Nephron progenitor cell (in vitro differentiated cells): Measurements from ENCODE around the gene DNAH7.
A peak's percentile ranks its signal among the peaks of the same experiment; 100 is the strongest.

ENCODE experiments used
- DNase-seq: peaks from one replicate; pipeline ENCODE4 v3.0.0; 2021
- H3K27ac Mint-ChIP-seq: 2 replicates; pipeline ENCODE4 v1.8.0; 2021; ENCODE audit warnings: mild to moderate bottlenecking, moderate library complexity, mixed read lengths
- H3K27me3 Mint-ChIP-seq: 2 replicates; pipeline ENCODE4 v1.8.0; 2021; ENCODE audit warnings: mild to moderate bottlenecking, low read depth, mixed read lengths; ENCODE audit not compliant: poor library complexity
- H3K36me3 Mint-ChIP-seq: 2 replicates; pipeline ENCODE4 v1.8.0; 2021; ENCODE audit warnings: low read depth, mixed read lengths
- H3K4me1 Mint-ChIP-seq: 2 replicates; pipeline ENCODE4 v1.8.0; 2021; ENCODE audit warnings: mixed read lengths
- H3K4me3 Mint-ChIP-seq: 2 replicates; pipeline ENCODE4 v1.8.0; 2021; ENCODE audit warnings: mild to moderate bottlenecking, moderate library complexity, mixed read lengths
- H3K9me3 Mint-ChIP-seq: 2 replicates; pipeline ENCODE4 v1.8.0; 2021; ENCODE audit warnings: mild to moderate bottlenecking, moderate library complexity, mixed read lengths
- TF ChIP-seq, protein P1 (sequence below): fragments of 200-600 bp; sonication (generic); IDR thresholded peaks from 2 replicates; pipeline ENCODE4 v1.5.0; 2021; ENCODE audit warnings: antibody characterized with exemption

DNAH7 gene

DNA sequence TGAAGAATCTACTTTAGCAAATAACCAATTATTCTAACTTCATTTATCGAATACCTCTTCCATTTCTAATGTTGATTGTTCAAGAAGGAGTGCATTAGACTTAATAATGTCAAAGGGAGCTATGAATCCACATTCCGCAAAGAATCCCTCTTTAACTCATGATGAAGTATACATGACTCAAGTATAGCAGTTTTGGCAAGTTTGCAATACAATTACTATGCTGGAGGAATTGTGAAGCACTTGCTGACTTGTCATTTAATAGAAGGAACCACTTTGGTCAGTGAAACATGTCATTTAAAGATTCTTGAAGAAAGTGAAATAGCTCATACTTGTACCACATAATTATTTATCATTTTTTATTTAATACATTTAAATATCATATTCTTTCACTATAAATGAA, 286.5 kb downstream of the DNAH7 start:
- H3K36me3 Mint-ChIP-seq, result no peaks in the 10 kb centered on the region
- H3K4me1 Mint-ChIP-seq, result no peaks in the 10 kb centered on the region
- no peak for DNase-seq
- H3K9me3 Mint-ChIP-seq, result no peaks in the 10 kb centered on the region
- no peaks in the 10 kb centered on the region for H3K27me3 Mint-ChIP-seq
- no peak overlapping the region for H3K27ac Mint-ChIP-seq
- TF ChIP-seq, protein P1, sequence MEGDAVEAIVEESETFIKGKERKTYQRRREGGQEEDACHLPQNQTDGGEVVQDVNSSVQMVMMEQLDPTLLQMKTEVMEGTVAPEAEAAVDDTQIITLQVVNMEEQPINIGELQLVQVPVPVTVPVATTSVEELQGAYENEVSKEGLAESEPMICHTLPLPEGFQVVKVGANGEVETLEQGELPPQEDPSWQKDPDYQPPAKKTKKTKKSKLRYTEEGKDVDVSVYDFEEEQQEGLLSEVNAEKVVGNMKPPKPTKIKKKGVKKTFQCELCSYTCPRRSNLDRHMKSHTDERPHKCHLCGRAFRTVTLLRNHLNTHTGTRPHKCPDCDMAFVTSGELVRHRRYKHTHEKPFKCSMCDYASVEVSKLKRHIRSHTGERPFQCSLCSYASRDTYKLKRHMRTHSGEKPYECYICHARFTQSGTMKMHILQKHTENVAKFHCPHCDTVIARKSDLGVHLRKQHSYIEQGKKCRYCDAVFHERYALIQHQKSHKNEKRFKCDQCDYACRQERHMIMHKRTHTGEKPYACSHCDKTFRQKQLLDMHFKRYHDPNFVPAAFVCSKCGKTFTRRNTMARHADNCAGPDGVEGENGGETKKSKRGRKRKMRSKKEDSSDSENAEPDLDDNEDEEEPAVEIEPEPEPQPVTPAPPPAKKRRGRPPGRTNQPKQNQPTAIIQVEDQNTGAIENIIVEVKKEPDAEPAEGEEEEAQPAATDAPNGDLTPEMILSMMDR, result no peak
- H3K4me3 Mint-ChIP-seq, result no peak overlapping the region

DNA sequence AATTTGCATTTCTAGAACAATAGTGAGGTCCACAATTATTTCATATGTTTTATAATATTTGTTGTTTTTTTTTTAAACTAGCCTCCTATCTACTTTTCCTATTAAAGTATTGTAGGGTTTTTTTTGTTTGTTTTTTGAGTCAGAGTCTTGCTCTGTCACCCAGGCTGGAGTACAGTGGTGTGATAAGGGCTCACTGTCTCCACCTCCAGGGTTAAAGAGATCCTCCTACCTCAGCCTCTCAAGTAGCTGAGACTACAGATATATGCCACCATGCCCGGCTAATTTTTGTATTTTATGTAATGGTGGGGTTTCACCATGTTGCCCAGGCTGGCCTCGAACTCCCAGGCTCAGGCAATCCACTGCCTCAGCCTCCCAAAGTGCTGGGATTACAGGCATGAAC, 289.1 kb downstream of the DNAH7 start:
- TF ChIP-seq, protein P1, result no peak
- Mint-ChIP-seq H3K9me3 (no peaks in the 10 kb centered on the region), H3K4me1 (no peaks in the 10 kb centered on the region), H3K36me3 (no peaks in the 10 kb centered on the region), H3K27ac (no peak overlapping the region), H3K27me3 (no peaks in the 10 kb centered on the region), H3K4me3 (no peak overlapping the region)
- no peak for DNase-seq

DNA sequence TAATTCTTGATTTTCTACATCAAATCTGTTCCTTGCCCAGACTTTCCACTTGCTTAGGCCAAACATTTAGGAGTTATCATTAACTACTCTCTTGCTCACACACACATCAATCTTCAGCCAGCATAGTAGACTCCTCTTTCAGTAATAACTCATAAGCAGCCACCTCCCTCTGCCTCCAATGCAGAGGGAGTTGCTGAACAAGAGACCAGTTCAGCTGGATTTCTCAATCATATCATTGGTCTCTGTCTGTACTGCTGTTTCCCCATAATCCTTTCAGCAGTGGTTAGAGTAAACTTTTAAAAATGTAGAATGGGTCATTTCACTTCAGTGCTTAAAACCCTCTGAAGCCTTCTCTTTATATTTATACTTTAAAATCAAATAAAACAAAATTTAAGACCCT, 298.7 kb downstream of the DNAH7 start:
- peaks cover 4% of the 10 kb centered on the region for H3K36me3 Mint-ChIP-seq

DNA sequence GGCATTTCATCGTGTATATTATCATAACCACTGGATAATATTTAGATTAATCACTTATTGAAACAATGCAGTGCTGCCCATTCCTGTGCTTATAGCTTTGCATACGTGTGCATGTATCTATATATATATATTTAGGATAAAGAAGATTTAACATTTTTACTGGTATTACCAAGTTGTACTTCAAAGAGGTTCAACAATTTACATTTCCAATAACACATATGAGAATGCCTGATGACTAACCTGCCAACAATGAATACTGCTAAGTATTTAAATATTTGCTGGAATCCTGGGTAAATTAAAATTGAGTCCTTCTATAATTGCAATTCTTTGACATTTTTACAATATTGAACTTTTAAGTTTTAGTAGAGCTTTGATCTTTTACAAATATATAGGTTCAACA, 300.2 kb downstream of the DNAH7 start:
- TF ChIP-seq, protein P1, result no peak
- no peak for DNase-seq
- Mint-ChIP-seq H3K4me3 (no peak overlapping the region), H3K4me1 (no peaks in the 10 kb centered on the region), H3K36me3 (peaks cover 15% of the 10 kb centered on the region), H3K9me3 (peaks cover 28% of the 10 kb centered on the region), H3K27me3 (no peaks in the 10 kb centered on the region), H3K27ac (no peak overlapping the region)

More for the DNA sequence above, 298.7 kb downstream of the DNAH7 start:
- Mint-ChIP-seq H3K27me3 (no peaks in the 10 kb centered on the region), H3K4me1 (no peaks in the 10 kb centered on the region), H3K27ac (peak overlapping the region; percentile 73), H3K9me3 (peaks cover 14% of the 10 kb centered on the region), H3K4me3 (no peak overlapping the region)
- TF ChIP-seq, protein P1, result no peak
- DNase-seq, result no peak

DNA sequence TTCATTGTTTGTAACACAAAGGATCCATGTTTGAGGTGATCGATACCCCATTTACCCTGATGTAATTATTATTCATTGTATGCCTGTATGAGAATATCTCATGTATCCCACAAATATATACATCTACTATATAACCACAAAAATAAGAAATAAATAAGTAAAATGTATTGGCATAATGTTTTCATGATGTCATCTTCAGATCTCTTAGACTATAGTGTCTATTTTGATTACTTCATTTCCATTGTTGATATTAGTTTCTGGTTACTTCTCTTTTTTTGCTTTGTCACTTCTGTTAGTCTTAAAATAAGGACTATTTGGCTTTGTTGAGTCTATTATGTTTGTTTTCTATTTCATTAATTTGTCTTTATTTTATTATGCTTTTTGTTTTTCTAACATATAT, 301.9 kb downstream of the DNAH7 start:
- Mint-ChIP-seq H3K4me3 (no peak overlapping the region), H3K27ac (no peak overlapping the region), H3K4me1 (no peaks in the 10 kb centered on the region), H3K27me3 (no peaks in the 10 kb centered on the region), H3K9me3 (peaks cover 42% of the 10 kb centered on the region), H3K36me3 (peaks cover 20% of the 10 kb centered on the region)
- DNase-seq, result no peak
- TF ChIP-seq, protein P1, result no peak

DNA sequence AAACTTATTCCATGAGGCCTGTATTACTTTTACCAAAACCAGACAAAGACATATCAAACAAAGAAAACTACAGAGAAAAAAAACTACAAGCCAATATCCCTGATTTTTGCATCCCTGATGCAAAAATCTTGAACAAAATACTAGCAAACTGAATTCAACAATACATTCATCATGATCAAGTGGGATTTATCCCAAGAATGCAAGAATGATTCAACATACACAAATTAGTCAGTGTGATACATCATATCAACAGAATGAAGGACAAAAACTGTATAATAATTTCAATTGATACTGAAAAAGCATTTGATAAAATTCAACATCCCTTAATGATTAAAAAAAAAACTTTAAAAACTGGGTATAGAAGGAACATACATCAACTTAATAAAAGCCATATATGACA, 304.8 kb downstream of the DNAH7 start:
- H3K27me3 Mint-ChIP-seq, result no peaks in the 10 kb centered on the region
- peaks cover 25% of the 10 kb centered on the region for H3K36me3 Mint-ChIP-seq
- peaks cover 56% of the 10 kb centered on the region for H3K9me3 Mint-ChIP-seq
- H3K4me3 Mint-ChIP-seq, result no peak overlapping the region
- TF ChIP-seq, protein P1, result no peak
- DNase-seq, result no peak
- H3K4me1 Mint-ChIP-seq, result no peaks in the 10 kb centered on the region
- H3K27ac Mint-ChIP-seq, result no peak overlapping the region
